ENCODE data around the gene ZNF516.

Gene ZNF516

DNA sequence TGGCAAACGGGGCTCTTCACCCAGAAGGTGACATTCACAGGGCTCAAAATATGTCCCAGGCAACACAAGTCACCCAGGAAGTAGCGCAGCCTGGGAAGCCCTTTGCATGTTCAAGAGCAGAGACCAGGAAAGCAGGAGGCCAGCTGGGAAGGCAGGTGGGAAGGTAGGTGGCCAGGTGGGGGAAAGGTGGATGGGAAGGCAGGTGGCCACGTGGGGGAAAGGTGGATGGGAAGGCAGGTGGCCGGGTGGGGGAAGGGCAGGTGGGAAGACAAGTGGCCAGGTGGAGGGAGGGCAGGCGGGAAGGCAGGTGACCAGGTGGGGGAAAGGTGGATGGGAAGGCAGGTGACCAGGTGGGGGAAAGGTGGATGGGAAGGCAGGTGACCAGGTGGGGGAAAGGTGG lies 102.7 kb downstream of the ZNF516 start:
- no peak overlapping the region for H3K27ac ChIP-seq (ENCODE audit: low read depth, low read length)
- no peaks in the 10 kb centered on the region for H3K27me3 ChIP-seq (ENCODE audit: control insufficient read depth, low read length)
- no peaks in the 10 kb centered on the region for H3K36me3 ChIP-seq (ENCODE audit: control insufficient read depth, low read length)
- no peaks in the 10 kb centered on the region for H3K4me1 ChIP-seq (ENCODE audit: control insufficient read depth, low read length)
- H3K79me2 ChIP-seq (ENCODE audit: control insufficient read depth, low read length) = peaks cover 74% of the 10 kb centered on the region
- TF ChIP-seq, protein P1, sequence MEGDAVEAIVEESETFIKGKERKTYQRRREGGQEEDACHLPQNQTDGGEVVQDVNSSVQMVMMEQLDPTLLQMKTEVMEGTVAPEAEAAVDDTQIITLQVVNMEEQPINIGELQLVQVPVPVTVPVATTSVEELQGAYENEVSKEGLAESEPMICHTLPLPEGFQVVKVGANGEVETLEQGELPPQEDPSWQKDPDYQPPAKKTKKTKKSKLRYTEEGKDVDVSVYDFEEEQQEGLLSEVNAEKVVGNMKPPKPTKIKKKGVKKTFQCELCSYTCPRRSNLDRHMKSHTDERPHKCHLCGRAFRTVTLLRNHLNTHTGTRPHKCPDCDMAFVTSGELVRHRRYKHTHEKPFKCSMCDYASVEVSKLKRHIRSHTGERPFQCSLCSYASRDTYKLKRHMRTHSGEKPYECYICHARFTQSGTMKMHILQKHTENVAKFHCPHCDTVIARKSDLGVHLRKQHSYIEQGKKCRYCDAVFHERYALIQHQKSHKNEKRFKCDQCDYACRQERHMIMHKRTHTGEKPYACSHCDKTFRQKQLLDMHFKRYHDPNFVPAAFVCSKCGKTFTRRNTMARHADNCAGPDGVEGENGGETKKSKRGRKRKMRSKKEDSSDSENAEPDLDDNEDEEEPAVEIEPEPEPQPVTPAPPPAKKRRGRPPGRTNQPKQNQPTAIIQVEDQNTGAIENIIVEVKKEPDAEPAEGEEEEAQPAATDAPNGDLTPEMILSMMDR (IDR thresholded peaks at IDR 0.05; ENCODE audit: low read depth, low read length, poor library complexity, severe bottlenecking) = no peak
- TF ChIP-seq EZH2phosphoT487 (IDR thresholded peaks at IDR 0.05; ENCODE audit: borderline replicate concordance, low read length) = no peak
- H3K4me2 ChIP-seq (ENCODE audit: low read length) = no peak overlapping the region
- no peaks in the 10 kb centered on the region for H3F3A ChIP-seq (ENCODE audit: control insufficient read depth, insufficient read depth)
- H3K9me3 ChIP-seq (ENCODE audit: control insufficient read depth, insufficient read depth, low read length) = no peaks in the 10 kb centered on the region
- H3K4me3 ChIP-seq (ENCODE audit: low read length) = no peak overlapping the region
- H3K9me2 ChIP-seq (replicated peaks; ENCODE audit: control insufficient read depth, low read length) = no peaks in the 10 kb centered on the region
- H4K20me1 ChIP-seq (ENCODE audit: control insufficient read depth, insufficient read depth, low read depth, low read length) = peaks cover 6% of the 10 kb centered on the region

DNA sequence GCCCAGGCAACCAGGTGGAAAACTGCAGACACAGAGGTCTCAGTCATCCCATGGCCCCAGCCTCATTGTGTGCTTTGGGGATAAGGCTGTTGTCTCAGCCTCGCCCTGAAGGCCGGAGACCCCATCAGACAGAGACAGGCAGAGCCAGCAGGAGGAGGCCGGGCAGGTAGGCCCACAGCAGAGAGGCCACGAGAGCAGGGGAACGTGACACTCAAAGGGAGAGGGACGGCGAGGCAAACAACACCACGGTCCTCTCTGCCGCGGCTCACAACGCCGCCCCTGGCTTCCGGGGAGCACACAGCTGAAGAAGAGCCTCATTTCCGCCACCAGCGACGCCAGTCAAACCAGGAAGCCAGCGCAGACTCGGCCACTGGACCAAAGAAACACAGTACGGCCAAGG lies 103.3 kb downstream of the ZNF516 start:
- no peak overlapping the region for H3K4me2 ChIP-seq (ENCODE audit: low read length)
- H3K4me3 ChIP-seq (ENCODE audit: low read length) = no peak overlapping the region
- no peaks in the 10 kb centered on the region for H3K9me2 ChIP-seq (replicated peaks; ENCODE audit: control insufficient read depth, low read length)
- H3K27me3 ChIP-seq (ENCODE audit: control insufficient read depth, low read length) = no peaks in the 10 kb centered on the region
- H3K27ac ChIP-seq (ENCODE audit: low read depth, low read length) = no peak overlapping the region
- no peaks in the 10 kb centered on the region for H3K36me3 ChIP-seq (ENCODE audit: control insufficient read depth, low read length)
- peaks cover 74% of the 10 kb centered on the region for H3K79me2 ChIP-seq (ENCODE audit: control insufficient read depth, low read length)
- H3K9me3 ChIP-seq (ENCODE audit: control insufficient read depth, insufficient read depth, low read length) = no peaks in the 10 kb centered on the region
- H4K20me1 ChIP-seq (ENCODE audit: control insufficient read depth, insufficient read depth, low read depth, low read length) = peaks cover 6% of the 10 kb centered on the region
- H3K4me1 ChIP-seq (ENCODE audit: control insufficient read depth, low read length) = no peaks in the 10 kb centered on the region
- TF ChIP-seq EZH2phosphoT487 (IDR thresholded peaks at IDR 0.05; ENCODE audit: borderline replicate concordance, low read length) = no peak
- TF ChIP-seq, protein P1 (IDR thresholded peaks at IDR 0.05; ENCODE audit: low read depth, low read length, poor library complexity, severe bottlenecking) = no peak
- H3F3A ChIP-seq (ENCODE audit: control insufficient read depth, insufficient read depth) = no peaks in the 10 kb centered on the region

DNA sequence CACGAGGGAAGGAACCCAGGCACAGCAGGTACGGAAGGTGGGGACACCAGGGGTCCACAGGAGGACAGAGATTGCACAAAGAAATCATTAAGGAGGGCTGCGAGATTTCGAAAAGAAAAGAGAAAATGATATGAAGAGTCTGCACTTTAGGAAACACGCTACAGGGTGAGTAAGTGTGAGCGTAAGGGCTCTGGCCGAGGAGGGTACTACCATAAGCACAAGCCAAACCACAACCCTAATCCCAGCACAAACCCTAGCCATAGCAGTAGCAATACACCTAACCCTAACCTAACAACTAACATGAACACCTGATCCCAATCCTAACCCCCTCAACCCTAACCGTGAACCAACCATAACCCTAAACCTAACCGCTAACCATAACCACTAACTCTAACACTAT lies 104.0 kb downstream of the ZNF516 start:
- TF ChIP-seq, protein P1 (IDR thresholded peaks at IDR 0.05; ENCODE audit: low read depth, low read length, poor library complexity, severe bottlenecking) = no peak
- no peak for TF ChIP-seq EZH2phosphoT487 (IDR thresholded peaks at IDR 0.05; ENCODE audit: borderline replicate concordance, low read length)
- H3K27ac ChIP-seq (ENCODE audit: low read depth, low read length) = no peak overlapping the region
- no peaks in the 10 kb centered on the region for H3K4me1 ChIP-seq (ENCODE audit: control insufficient read depth, low read length)
- no peaks in the 10 kb centered on the region for H3K27me3 ChIP-seq (ENCODE audit: control insufficient read depth, low read length)
- H3K9me2 ChIP-seq (replicated peaks; ENCODE audit: control insufficient read depth, low read length) = no peaks in the 10 kb centered on the region
- H4K20me1 ChIP-seq (ENCODE audit: control insufficient read depth, insufficient read depth, low read depth, low read length) = peaks cover 6% of the 10 kb centered on the region
- no peaks in the 10 kb centered on the region for H3K9me3 ChIP-seq (ENCODE audit: control insufficient read depth, insufficient read depth, low read length)
- H3K4me2 ChIP-seq (ENCODE audit: low read length) = no peak overlapping the region
- H3K36me3 ChIP-seq (ENCODE audit: control insufficient read depth, low read length) = no peaks in the 10 kb centered on the region
- no peak overlapping the region for H3K4me3 ChIP-seq (ENCODE audit: low read length)
- H3F3A ChIP-seq (ENCODE audit: control insufficient read depth, insufficient read depth) = no peaks in the 10 kb centered on the region
- peaks cover 76% of the 10 kb centered on the region for H3K79me2 ChIP-seq (ENCODE audit: control insufficient read depth, low read length)

All from DOHH2 (cell line).